Heart left ventricle (tissue), 16 donors: Measurements from ENCODE around the gene USP6NL. TPM values are rescaled to one million over a fixed set of nuclear protein-coding genes. Genes with fewer than 3 reads are reported as not detected.

Experiments
- ATAC-seq, 4 donors: fragments of 200-7000 bp; cut with Tn5 transposase; one replicate each; pipeline ENCODE4 v1.9.1; 2020 to 2022; ENCODE audit warnings: moderate library complexity in 4 of 4, mild to moderate bottlenecking in 3 of 4, moderate number of reproducible peaks in 1 of 4
- DNase-seq, 5 donors: peaks; one replicate each; pipeline ENCODE4 v3.0.0-alpha.2; 2020
- H3K27ac ChIP-seq, 12 donors: fragments of 200-600 bp; sonication (generic) in 4 of 12; one replicate each; pipeline versions ENCODE4 v1.5.0 to v1.8.0; 2016 to 2022; ENCODE audit warnings: mild to moderate bottlenecking in 2 of 12
- H3K27me3 ChIP-seq, 9 donors: fragments of 200-600 bp; sonication (generic) in 2 of 9; one replicate each; pipeline versions ENCODE4 v1.5.1 to v1.8.0; 2016 to 2022; ENCODE audit warnings: mild to moderate bottlenecking in 3 of 9
- H3K36me3 ChIP-seq, 9 donors: fragments of 200-600 bp; sonication (generic) in 2 of 9; one replicate each; pipeline versions ENCODE4 v1.5.0 to v1.8.0; 2018 to 2022; ENCODE audit warnings: mild to moderate bottlenecking in 2 of 9
- H3K4me1 ChIP-seq, 12 donors: fragments of 200-600 bp; sonication (generic) in 4 of 12; one replicate each; pipeline versions ENCODE4 v1.5.0 to v1.8.0; 2016 to 2022; ENCODE audit warnings: mild to moderate bottlenecking in 3 of 12
- H3K4me3 ChIP-seq, 12 donors: fragments of 200-600 bp; sonication (generic) in 4 of 12; one replicate each; pipeline versions ENCODE4 v1.5.0 to v1.8.0; 2017 to 2022; ENCODE audit warnings: mild to moderate bottlenecking in 9 of 12, moderate library complexity in 4 of 12
- H3K9me3 ChIP-seq, 12 donors: fragments of 200-600 bp; sonication (generic) in 4 of 12; one replicate each; pipeline versions ENCODE4 v1.5.0 to v1.8.0; 2016 to 2022; ENCODE audit warnings: mild to moderate bottlenecking in 1 of 12
- POLR2A ChIP-seq, 2 donors: fragments of 450-650 bp; IDR thresholded peaks; one replicate each; pipeline ENCODE4 v1.6.1; 2017; ENCODE audit warnings: antibody characterized with exemption in 2 of 2, mild to moderate bottlenecking in 2 of 2, moderate library complexity in 2 of 2
- WGBS, 4 donors: extraction: QIAGEN DNeasy Blood & Tissue Kit in 2 of 4; methylation state at CpG; one replicate each; pipeline versions ENCODE4 v1.1.5 to v1.1.7; 2013 to 2018; 5-methylcytosine and 5-hydroxymethylcytosine counted together
- intact Hi-C, 10 donors: fragments of 100-400 bp; cut with DNase I; formaldehyde crosslinking; loops; one replicate each; pipeline versions ENCODE4 v1.11.1 to v1.14.2; 2022
- polyA plus RNA-seq, 2 donors: library from polyadenylated mRNA; stranded (reverse); fragments of 200-250 nt; gene quantifications; one replicate each; pipeline ENCODE4 v1.2.3, GENCODE V29; 2013
- total RNA-seq, 9 donors: library from RNA; depleted of rRNA in 2 of 9; stranded (reverse); fragments of >200 nt in 2 of 9; fragmentation: NEBNext Ultra II Directional in 3 of 9; extraction: Animal tissue kit (Norgen Biotek cat#: 25700) in 3 of 9; gene quantifications; one replicate each; pipeline versions ENCODE4 v1.1.0 to v1.2.4, GENCODE V29; 2016 to 2023
- TF ChIP-seq, protein P1 (sequence below), 12 donors: fragments of 200-600 bp; sonication (generic) in 4 of 12; IDR thresholded peaks; one replicate each; pipeline versions ENCODE4 v1.5.0 to v1.8.0; 2018 to 2022; ENCODE audit warnings: antibody characterized with exemption in 12 of 12, mild to moderate bottlenecking in 5 of 12
- donor health status: ischemic (EF 13 %, LVEDD 7.1; RV severe dilation, severe dysfunction).
- donor health status: healthy with polysubstance abuse.
- donor health status: DM: no; HTN: yes; CAD: no.
- donor health status: DM: no; HTN: no; CAD: no.
- donor health status: ischemic (EF 25% LVEDD 6.9; RV normal size, moderate dysfunction).
- donor health status: ischemic (EF 25% LVEDD 5.7; RV mildly dilated, moderate dysfunction).
- donor health status: healthy.
- donor health status: DM: yes; HTN: yes; CAD: no.
- donor health status: ischemic (EF 35%, LVEDD 5.7; RV mildly dilated, moderate dysfunction).
- donor health status: nonischemic (EF 11% LVEDD 7.7; RV severe dilation, severe dysfunction).
- donor health status: DM: yes; HTN: yes; CAD: no.
- donor health status: PGD.
- donor health status: ischemic (EF 29% LVEDD 5.4; RV normal size, mild dysfunction).
- donor health status: nonischemic (EF 23%, LVEDD 6.1; RV moderate dilation, normal function).

Gene USP6NL
- total and polyA plus RNA-seq, 11 donors, result 1.3 to 12.2 (median 9.6) TPM

DNA sequence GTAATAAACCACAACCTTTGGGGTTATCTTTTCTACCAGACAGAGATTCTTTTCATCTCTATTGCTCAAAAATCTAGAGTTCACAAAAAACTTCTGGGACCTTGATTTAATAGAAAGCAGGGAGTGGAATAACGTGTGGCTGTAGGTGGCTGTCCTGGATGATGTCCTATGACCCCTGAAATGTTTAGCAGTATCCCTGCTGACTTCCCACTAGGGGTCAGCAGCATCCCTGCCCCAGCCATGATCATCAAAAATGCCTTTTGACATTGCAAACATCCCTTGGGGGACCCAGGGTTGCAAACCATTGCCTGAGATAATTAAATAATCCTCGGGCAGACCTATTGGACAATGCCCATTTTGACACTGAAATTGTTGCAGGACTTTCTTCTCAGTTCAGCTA is 177.1 kb downstream of the USP6NL start:
- no peak for TF ChIP-seq POLR2A (IDR thresholded peaks at IDR 0.05)
- TF ChIP-seq, protein P1, sequence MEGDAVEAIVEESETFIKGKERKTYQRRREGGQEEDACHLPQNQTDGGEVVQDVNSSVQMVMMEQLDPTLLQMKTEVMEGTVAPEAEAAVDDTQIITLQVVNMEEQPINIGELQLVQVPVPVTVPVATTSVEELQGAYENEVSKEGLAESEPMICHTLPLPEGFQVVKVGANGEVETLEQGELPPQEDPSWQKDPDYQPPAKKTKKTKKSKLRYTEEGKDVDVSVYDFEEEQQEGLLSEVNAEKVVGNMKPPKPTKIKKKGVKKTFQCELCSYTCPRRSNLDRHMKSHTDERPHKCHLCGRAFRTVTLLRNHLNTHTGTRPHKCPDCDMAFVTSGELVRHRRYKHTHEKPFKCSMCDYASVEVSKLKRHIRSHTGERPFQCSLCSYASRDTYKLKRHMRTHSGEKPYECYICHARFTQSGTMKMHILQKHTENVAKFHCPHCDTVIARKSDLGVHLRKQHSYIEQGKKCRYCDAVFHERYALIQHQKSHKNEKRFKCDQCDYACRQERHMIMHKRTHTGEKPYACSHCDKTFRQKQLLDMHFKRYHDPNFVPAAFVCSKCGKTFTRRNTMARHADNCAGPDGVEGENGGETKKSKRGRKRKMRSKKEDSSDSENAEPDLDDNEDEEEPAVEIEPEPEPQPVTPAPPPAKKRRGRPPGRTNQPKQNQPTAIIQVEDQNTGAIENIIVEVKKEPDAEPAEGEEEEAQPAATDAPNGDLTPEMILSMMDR (IDR thresholded peaks at IDR 0.05), result no peak
- WGBS, 4 donors, result 54 to 71% (median 58%) methylated on average over 2 of the region's 2 CpGs
- Histone ChIP-seq H3K4me1 (no peaks in the 10 kb centered on the region), H3K4me3 (no peak overlapping the region), H3K9me3 (peaks cover 0 to 6% (median 2%) of the 10 kb centered on the region in 12 donors), H3K36me3 (no peaks in the 10 kb centered on the region), H3K27me3 (peaks cover 0 to 8% (median 0%) of the 10 kb centered on the region in 9 donors), H3K27ac (no peak overlapping the region)
- ATAC-seq, result no peak
- no peak for DNase-seq
- intact Hi-C loops, result no loop called here

DNA sequence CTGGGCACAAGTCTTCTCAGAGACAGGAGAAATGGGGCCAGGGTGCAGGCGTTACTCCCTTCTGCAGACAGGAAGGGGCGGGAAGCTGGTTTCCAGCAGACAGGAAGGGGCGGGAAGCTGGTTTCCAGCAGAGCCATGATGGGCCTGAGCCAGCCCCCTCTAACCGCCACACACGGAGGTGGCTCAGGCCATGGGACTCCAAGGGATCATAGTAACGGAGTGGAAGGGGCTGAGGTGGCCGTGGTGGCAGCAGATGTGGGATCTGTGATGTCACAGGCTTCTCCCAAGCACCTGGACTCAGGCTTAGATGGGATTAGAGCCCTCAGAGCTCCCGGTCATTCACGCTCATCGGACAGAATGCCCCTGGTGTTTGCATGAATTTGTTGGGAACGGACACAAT is 177.8 kb downstream of the USP6NL start:
- TF ChIP-seq, protein P1 (IDR thresholded peaks at IDR 0.05), result no peak
- no peak for TF ChIP-seq POLR2A (IDR thresholded peaks at IDR 0.05)
- 85 to 90% (median 87%) methylated on average over 11 of the region's 11 CpGs for WGBS, 4 donors
- Histone ChIP-seq H3K4me3 (no peak overlapping the region), H3K36me3 (no peaks in the 10 kb centered on the region), H3K9me3 (peaks cover 0 to 8% (median 2%) of the 10 kb centered on the region in 12 donors), H3K4me1 (no peaks in the 10 kb centered on the region), H3K27ac (no peak overlapping the region), H3K27me3 (peaks cover 0 to 8% (median 0%) of the 10 kb centered on the region in 9 donors)
- intact Hi-C loops, result no loop called here
- ATAC-seq, result no peak
- no peak for DNase-seq

DNA sequence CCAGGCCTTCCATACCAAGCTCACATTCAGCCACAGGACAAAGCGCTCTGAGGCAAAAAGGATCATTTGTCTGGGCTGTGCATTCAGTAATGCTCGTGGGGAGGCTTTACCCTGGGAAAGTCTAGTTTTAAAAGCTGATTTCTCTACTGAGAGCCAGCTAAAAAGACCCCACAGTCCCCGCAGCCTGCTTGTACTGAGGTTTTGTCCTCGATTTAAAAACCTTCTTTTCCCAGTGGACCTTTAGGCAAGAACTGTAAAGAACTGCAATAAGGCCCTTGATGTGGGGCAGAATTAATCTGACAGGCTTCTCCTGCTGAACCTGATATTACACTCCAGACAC is 180.3 kb downstream of the USP6NL start:
- TF ChIP-seq, protein P1 (IDR thresholded peaks at IDR 0.05), result no peak
- TF ChIP-seq POLR2A (IDR thresholded peaks at IDR 0.05), result no peak
- Histone ChIP-seq H3K9me3 (peaks cover 0 to 11% (median 4%) of the 10 kb centered on the region in 12 donors), H3K27me3 (no peaks in the 10 kb centered on the region), H3K4me1 (no peaks in the 10 kb centered on the region), H3K27ac (no peak overlapping the region), H3K36me3 (no peaks in the 10 kb centered on the region), H3K4me3 (no peak overlapping the region)
- intact Hi-C loops, result no loop called here
- 57 to 89% (median 76%) methylated on average over 4 of the region's 4 CpGs for WGBS, 4 donors
- ATAC-seq, result no peak
- DNase-seq, result no peak

DNA sequence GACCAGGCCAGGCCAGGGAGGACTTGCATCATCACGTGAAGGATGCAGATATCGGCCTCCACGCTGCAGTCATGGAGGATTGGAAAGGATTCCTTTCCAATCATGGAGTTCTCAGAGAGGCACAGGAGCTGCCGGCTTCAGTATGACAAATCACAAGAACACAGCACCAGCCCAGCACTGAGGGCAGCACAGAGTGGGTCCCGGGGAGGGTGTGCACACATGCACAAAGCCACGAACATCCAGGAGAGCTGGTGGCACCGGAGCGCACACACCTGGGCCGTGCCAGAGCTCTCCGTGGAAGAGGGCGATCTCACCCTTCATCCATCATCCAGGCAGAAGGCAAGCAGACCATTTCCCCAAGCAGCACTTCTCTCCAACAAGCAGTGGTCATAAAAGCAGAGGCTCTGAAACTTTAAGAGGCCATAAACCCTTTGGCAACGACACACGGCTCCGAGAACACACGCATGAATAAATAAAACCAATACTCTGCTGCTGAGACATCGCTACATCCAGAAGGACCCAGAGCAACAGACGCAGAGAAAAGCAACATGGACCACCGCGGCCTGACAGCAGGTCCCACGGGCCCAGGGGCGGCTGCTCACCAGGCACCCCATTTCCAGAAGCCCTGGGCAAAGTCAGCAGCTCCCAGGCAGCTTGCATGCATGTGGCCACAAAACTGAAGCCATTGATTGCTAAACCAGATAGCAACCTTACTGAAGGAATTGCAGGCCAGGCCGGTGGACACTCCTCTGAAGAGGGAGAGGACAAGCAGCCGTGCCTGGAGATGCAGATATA is 180.8 kb downstream of the USP6NL start:
- ATAC-seq, result no peak
- H3K27ac ChIP-seq, result no peak overlapping the region
- 86 to 90% (median 88%) methylated on average over 19 to 23 of the region's 23 CpGs for WGBS, 4 donors
- no peaks in the 10 kb centered on the region for H3K27me3 ChIP-seq
- DNase-seq, result no peak
- no peak overlapping the region for H3K4me3 ChIP-seq
- TF ChIP-seq POLR2A (IDR thresholded peaks at IDR 0.05), result no peak
- TF ChIP-seq, protein P1 (IDR thresholded peaks at IDR 0.05), result no peak
- H3K9me3 ChIP-seq, result peaks cover 0 to 14% (median 4%) of the 10 kb centered on the region in 12 donors
- intact Hi-C loops, result no loop called here
- H3K4me1 ChIP-seq, result no peaks in the 10 kb centered on the region
- no peaks in the 10 kb centered on the region for H3K36me3 ChIP-seq
